ENCODE measurements around the gene NCR3LG1.

GRCh38 chr11:17386331-17387084 is 34.9 kb downstream of the NCR3LG1 start:
- TF ChIP-seq SRF (IDR thresholded peaks at IDR 0.05; ENCODE audit: low read depth, low read length) = no peak
- no peak for TF ChIP-seq TAF1 (IDR thresholded peaks at IDR 0.05; ENCODE audit: low read depth, low read length)
- no peak for TF ChIP-seq JUND (IDR thresholded peaks at IDR 0.05; ENCODE audit: low read length)

All from H1 (cell line).